ENCODE data around the gene EPN2.

- TF ChIP-seq POLR2A (IDR thresholded peaks at IDR 0.05) (no peak), CTCF (IDR thresholded peaks at IDR 0.05) (no peak), POLR2AphosphoS5 (IDR thresholded peaks at IDR 0.05) (no peak), EP300 (IDR thresholded peaks at IDR 0.05) (no peak)
These were observed 91.4 kb downstream of the EPN2 start for GRCh38 chr17:19328441-19329061.
